ENCODE measurements around the gene ANO1.

ANO1 gene

GRCh38 chr11:70175236-70175698 is 97.2 kb downstream of the ANO1 start:
- WGBS (ENCODE audit: extremely low coverage, insufficient coverage, low lambda C conversion rate), result no CpG with 5 or more reads among the region's 15 CpGs
- no peak overlapping the region for H3K27ac ChIP-seq (ENCODE audit: low read depth, low read length)

GRCh38 chr11:70176940-70177689 is 99.0 kb downstream of the ANO1 start:
- Histone ChIP-seq H3K56ac (ENCODE audit: low read length) (no peak overlapping the region), H4K8ac (ENCODE audit: low read depth, low read length) (no peak overlapping the region), H3K4me1 (ENCODE audit: control insufficient read depth, low read depth, low read length) (no peaks in the 10 kb centered on the region), H3K4me2 (ENCODE audit: low read length) (no peak overlapping the region), H2BK120ac (ENCODE audit: low read depth, low read length) (no peak overlapping the region), H3K36me3 (ENCODE audit: control insufficient read depth, insufficient read depth, low read length) (no peaks in the 10 kb centered on the region), H3K79me2 (ENCODE audit: control insufficient read depth, insufficient read depth, low read length) (no peaks in the 10 kb centered on the region), H2BK15ac (replicated peaks; ENCODE audit: low read depth) (no peak overlapping the region), H3K79me1 (ENCODE audit: low read length) (no peaks in the 10 kb centered on the region), H2BK5ac (ENCODE audit: low read length) (no peak overlapping the region), H3K4ac (ENCODE audit: low read depth, low read length) (no peak overlapping the region), H4K5ac (ENCODE audit: low read length) (no peak overlapping the region), H2AK5ac (ENCODE audit: low read length) (no peak overlapping the region), H3K9ac (ENCODE audit: low read length) (no peak overlapping the region), H3K27ac (ENCODE audit: low read depth, low read length) (no peak overlapping the region), H3K18ac (ENCODE audit: low read length) (no peak overlapping the region), H3K4me3 (ENCODE audit: low read length) (no peak overlapping the region), H3K23ac (ENCODE audit: low read length) (no peak overlapping the region), H3K27me3 (ENCODE audit: insufficient read depth, low read length, poor library complexity) (no peaks in the 10 kb centered on the region)
- no CpG with 5 or more reads among the region's 39 CpGs for WGBS (ENCODE audit: extremely low coverage, insufficient coverage, low lambda C conversion rate)
- DNase-seq, result peak; percentile 75

More at GRCh38 chr11:70175236-70175698, 97.2 kb downstream of the ANO1 start:
- H3K18ac ChIP-seq (ENCODE audit: low read length), result no peak overlapping the region
- no peak overlapping the region for H4K8ac ChIP-seq (ENCODE audit: low read depth, low read length)
- DNase-seq, result no peak
- no peak overlapping the region for H2BK5ac ChIP-seq (ENCODE audit: low read length)
- H3K23ac ChIP-seq (ENCODE audit: low read length), result no peak overlapping the region
- no peak overlapping the region for H4K5ac ChIP-seq (ENCODE audit: low read length)
- H3K36me3 ChIP-seq (ENCODE audit: control insufficient read depth, insufficient read depth, low read length), result no peaks in the 10 kb centered on the region
- no peaks in the 10 kb centered on the region for H3K79me2 ChIP-seq (ENCODE audit: control insufficient read depth, insufficient read depth, low read length)
- H3K4me1 ChIP-seq (ENCODE audit: control insufficient read depth, low read depth, low read length), result no peaks in the 10 kb centered on the region
- H3K4ac ChIP-seq (ENCODE audit: low read depth, low read length), result no peak overlapping the region
- H3K56ac ChIP-seq (ENCODE audit: low read length), result no peak overlapping the region
- H3K4me3 ChIP-seq (ENCODE audit: low read length), result no peak overlapping the region
- no peak overlapping the region for H3K9ac ChIP-seq (ENCODE audit: low read length)
- no peak overlapping the region for H2BK120ac ChIP-seq (ENCODE audit: low read depth, low read length)
- no peak overlapping the region for H3K4me2 ChIP-seq (ENCODE audit: low read length)
- H3K79me1 ChIP-seq (ENCODE audit: low read length), result no peaks in the 10 kb centered on the region
- H2AK5ac ChIP-seq (ENCODE audit: low read length), result no peak overlapping the region
- no peaks in the 10 kb centered on the region for H3K27me3 ChIP-seq (ENCODE audit: insufficient read depth, low read length, poor library complexity)
- no peak overlapping the region for H2BK15ac ChIP-seq (replicated peaks; ENCODE audit: low read depth)

GRCh38 chr11:70180906-70181305 is 102.8 kb downstream of the ANO1 start:
- Histone ChIP-seq H3K4me1 (ENCODE audit: control insufficient read depth, low read depth, low read length) (no peaks in the 10 kb centered on the region), H3K4me2 (ENCODE audit: low read length) (no peak overlapping the region), H3K18ac (ENCODE audit: low read length) (no peak overlapping the region), H4K5ac (ENCODE audit: low read length) (no peak overlapping the region), H2AK5ac (ENCODE audit: low read length) (no peak overlapping the region), H3K9ac (ENCODE audit: low read length) (no peak overlapping the region), H3K79me1 (ENCODE audit: low read length) (no peaks in the 10 kb centered on the region), H3K79me2 (ENCODE audit: control insufficient read depth, insufficient read depth, low read length) (no peaks in the 10 kb centered on the region), H3K23ac (ENCODE audit: low read length) (no peak overlapping the region), H2BK5ac (ENCODE audit: low read length) (no peak overlapping the region), H3K56ac (ENCODE audit: low read length) (no peak overlapping the region), H3K4ac (ENCODE audit: low read depth, low read length) (no peak overlapping the region), H2BK120ac (ENCODE audit: low read depth, low read length) (no peak overlapping the region), H3K27ac (ENCODE audit: low read depth, low read length) (no peak overlapping the region), H3K27me3 (ENCODE audit: insufficient read depth, low read length, poor library complexity) (no peaks in the 10 kb centered on the region), H4K8ac (ENCODE audit: low read depth, low read length) (no peak overlapping the region), H3K36me3 (ENCODE audit: control insufficient read depth, insufficient read depth, low read length) (no peaks in the 10 kb centered on the region), H2BK15ac (replicated peaks; ENCODE audit: low read depth) (no peak overlapping the region), H3K4me3 (ENCODE audit: low read length) (no peak overlapping the region)
- DNase-seq, result no peak
- WGBS (ENCODE audit: extremely low coverage, insufficient coverage, low lambda C conversion rate), result no CpG with 5 or more reads among the region's 11 CpGs

GRCh38 chr11:70182266-70182665 is 104.1 kb downstream of the ANO1 start:
- H2AK5ac ChIP-seq (ENCODE audit: low read length), result no peak overlapping the region
- no peak overlapping the region for H4K8ac ChIP-seq (ENCODE audit: low read depth, low read length)
- H2BK120ac ChIP-seq (ENCODE audit: low read depth, low read length), result no peak overlapping the region
- H3K36me3 ChIP-seq (ENCODE audit: control insufficient read depth, insufficient read depth, low read length), result no peaks in the 10 kb centered on the region
- no CpG with 5 or more reads among the region's 18 CpGs for WGBS (ENCODE audit: extremely low coverage, insufficient coverage, low lambda C conversion rate)
- no peak overlapping the region for H4K5ac ChIP-seq (ENCODE audit: low read length)
- no peaks in the 10 kb centered on the region for H3K79me1 ChIP-seq (ENCODE audit: low read length)
- no peak overlapping the region for H2BK15ac ChIP-seq (replicated peaks; ENCODE audit: low read depth)
- H3K9ac ChIP-seq (ENCODE audit: low read length), result no peak overlapping the region
- no peaks in the 10 kb centered on the region for H3K79me2 ChIP-seq (ENCODE audit: control insufficient read depth, insufficient read depth, low read length)
- H3K18ac ChIP-seq (ENCODE audit: low read length), result no peak overlapping the region
- H3K4me1 ChIP-seq (ENCODE audit: control insufficient read depth, low read depth, low read length), result no peaks in the 10 kb centered on the region
- H3K4ac ChIP-seq (ENCODE audit: low read depth, low read length), result no peak overlapping the region
- H3K23ac ChIP-seq (ENCODE audit: low read length), result no peak overlapping the region
- no peak overlapping the region for H3K56ac ChIP-seq (ENCODE audit: low read length)
- no peak overlapping the region for H2BK5ac ChIP-seq (ENCODE audit: low read length)
- H3K4me2 ChIP-seq (ENCODE audit: low read length), result no peak overlapping the region
- H3K27me3 ChIP-seq (ENCODE audit: insufficient read depth, low read length, poor library complexity), result no peaks in the 10 kb centered on the region
- H3K4me3 ChIP-seq (ENCODE audit: low read length), result no peak overlapping the region
- H3K27ac ChIP-seq (ENCODE audit: low read depth, low read length), result no peak overlapping the region
- DNase-seq, result no peak

GRCh38 chr11:70183032-70183431 is 104.9 kb downstream of the ANO1 start:
- no peak overlapping the region for H3K4me2 ChIP-seq (ENCODE audit: low read length)
- H3K23ac ChIP-seq (ENCODE audit: low read length), result no peak overlapping the region
- H2AK5ac ChIP-seq (ENCODE audit: low read length), result no peak overlapping the region
- H2BK120ac ChIP-seq (ENCODE audit: low read depth, low read length), result no peak overlapping the region
- no peak overlapping the region for H2BK5ac ChIP-seq (ENCODE audit: low read length)
- H2BK15ac ChIP-seq (replicated peaks; ENCODE audit: low read depth), result no peak overlapping the region
- H4K5ac ChIP-seq (ENCODE audit: low read length), result no peak overlapping the region
- no peak overlapping the region for H3K18ac ChIP-seq (ENCODE audit: low read length)
- no peaks in the 10 kb centered on the region for H3K36me3 ChIP-seq (ENCODE audit: control insufficient read depth, insufficient read depth, low read length)
- H3K27me3 ChIP-seq (ENCODE audit: insufficient read depth, low read length, poor library complexity), result no peaks in the 10 kb centered on the region
- no peak overlapping the region for H3K4ac ChIP-seq (ENCODE audit: low read depth, low read length)
- H3K4me1 ChIP-seq (ENCODE audit: control insufficient read depth, low read depth, low read length), result no peaks in the 10 kb centered on the region
- H3K9ac ChIP-seq (ENCODE audit: low read length), result no peak overlapping the region
- no peak overlapping the region for H3K56ac ChIP-seq (ENCODE audit: low read length)
- H3K79me2 ChIP-seq (ENCODE audit: control insufficient read depth, insufficient read depth, low read length), result no peaks in the 10 kb centered on the region
- H3K79me1 ChIP-seq (ENCODE audit: low read length), result no peaks in the 10 kb centered on the region
- no peak overlapping the region for H3K27ac ChIP-seq (ENCODE audit: low read depth, low read length)
- WGBS (ENCODE audit: extremely low coverage, insufficient coverage, low lambda C conversion rate), result no CpG with 5 or more reads among the region's 1 CpG
- DNase-seq, result no peak
- no peak overlapping the region for H3K4me3 ChIP-seq (ENCODE audit: low read length)
- no peak overlapping the region for H4K8ac ChIP-seq (ENCODE audit: low read depth, low read length)
